ENCODE results near the gene ZBTB7C. TPM values are rescaled to one million over a fixed set of nuclear protein-coding genes. Genes with fewer than 3 reads are reported as not detected.

The ZBTB7C gene
- total and polyA plus RNA-seq, 2 of the 8 experiments (the other 6 are each of a cell fraction or from before 2014, with no cell fraction given) = 0.15 to 0.45 TPM

DNA sequence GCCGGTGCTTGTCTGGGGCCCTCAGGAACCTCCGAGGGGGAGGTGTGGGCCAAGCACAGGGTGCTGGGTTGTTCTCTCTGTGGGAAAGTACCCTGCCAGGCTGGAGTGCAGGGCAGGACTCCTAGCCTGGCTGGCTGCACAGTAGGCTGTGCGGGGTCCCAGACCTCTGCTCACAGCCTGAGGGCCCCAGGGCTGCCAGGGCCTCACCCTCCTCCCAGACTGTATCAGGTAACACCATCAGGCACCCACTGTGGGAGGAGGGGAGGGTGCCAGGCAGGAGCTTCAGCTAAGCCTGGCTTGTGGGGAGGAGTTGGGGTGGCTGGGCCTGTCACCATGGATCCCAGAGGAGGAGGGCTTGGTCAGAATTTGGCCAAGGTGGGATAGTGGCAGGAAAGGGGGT is 266.8 kb downstream of the ZBTB7C start:
- 79% methylated on average over 3 of the region's 3 CpGs; no CpG with 5 or more reads in 1 of the 2 experiments for WGBS, 2 experiments (ENCODE audit: extremely low coverage in 1 of 2, insufficient coverage in 1 of 2, insufficient read length in 1 of 2, insufficient replicate concordance in 2 of 2, low coverage in 1 of 2, low lambda C conversion rate in 2 of 2, missing lambda C conversion rate in 1 of 2)
- H4K91ac ChIP-seq (replicated peaks; ENCODE audit: insufficient read length, low read length) = no peak overlapping the region
- no peak overlapping the region for H2BK12ac ChIP-seq (ENCODE audit: low read depth, low read length)
- H3K27me3 ChIP-seq (replicated peaks in 1 of 4; ENCODE audit: control insufficient read depth in 3 of 4, extremely low read depth in 1 of 4, insufficient read depth in 3 of 4, low read length in 3 of 4) = peaks cover 0 to 23% (median 11%) of the 10 kb centered on the region in 4 experiments; a peak in 6 of 7 replicates
- FAIRE-seq = no peak
- H3K9ac ChIP-seq (replicated peaks in 1 of 4; ENCODE audit: extremely low read depth in 1 of 4, low read depth in 3 of 4, low read length in 3 of 4) = no peak overlapping the region
- DNase-seq (ENCODE audit: low read depth in 1 of 2, low spot score in 2 of 2) = no peak
- H3K4me1 ChIP-seq (replicated peaks in 1 of 4; ENCODE audit: control insufficient read depth in 3 of 4, insufficient read depth in 4 of 4, low read length in 3 of 4) = peaks cover 7 to 21% (median 17%) of the 10 kb centered on the region in 4 experiments
- H2BK5ac ChIP-seq (ENCODE audit: low read depth, low read length) = no peak overlapping the region; the same call in 1 of the 2 replicates
- no peak overlapping the region for H3K27ac ChIP-seq (ENCODE audit: low read depth, low read length)
- no peak overlapping the region for H3K56ac ChIP-seq (replicated peaks; ENCODE audit: insufficient read length, low read depth, low read length)
- no peak overlapping the region for H2AFZ ChIP-seq (ENCODE audit: low read length)
- H3K79me2 ChIP-seq (ENCODE audit: control insufficient read depth in 1 of 2, insufficient read depth in 2 of 2, low read length in 2 of 2) = no peaks in the 10 kb centered on the region
- H3K4me3 ChIP-seq (ENCODE audit: extremely low read depth in 1 of 4, insufficient read depth in 2 of 4, low read depth in 3 of 4, low read length in 4 of 4) = no peak overlapping the region
- no peak overlapping the region for H2BK20ac ChIP-seq (ENCODE audit: low read length)
- no peak overlapping the region for H4K5ac ChIP-seq (ENCODE audit: insufficient read length, low read depth, low read length)
- H3K4ac ChIP-seq (replicated peaks; ENCODE audit: insufficient read length, low read depth, low read length) = no peak overlapping the region
- no peaks in the 10 kb centered on the region for H4K20me1 ChIP-seq (replicated peaks in 1 of 2; ENCODE audit: control insufficient read depth in 1 of 2, insufficient read depth in 2 of 2, low read length in 2 of 2)
- no peak overlapping the region for H2BK120ac ChIP-seq (replicated peaks; ENCODE audit: low read depth, low read length)
- H3K79me1 ChIP-seq (ENCODE audit: low read depth, low read length) = no peaks in the 10 kb centered on the region
- H4K8ac ChIP-seq (ENCODE audit: extremely low read depth, insufficient read depth, low read length) = no peak overlapping the region
- POLR2A ChIA-PET (ENCODE audit: partially characterized antibody) = interaction anchor here (1.4 kb wide), 1 partner anchor 13 kb away, joined by 3 read pairs; no protein-coding TSS in a partner anchor
- CTCF ChIA-PET (ENCODE audit: partially characterized antibody) = interaction anchor here (0.8 to 1.9 kb wide), 6 partner anchors 9 to 270 kb away, joined by 3 to 9 read pairs (median 4); no protein-coding TSS in a partner anchor
- H2AK5ac ChIP-seq (ENCODE audit: low read depth, low read length) = no peak overlapping the region
- H3K23ac ChIP-seq (ENCODE audit: insufficient read length) = no peak overlapping the region
- H3K36me3 ChIP-seq (ENCODE audit: control insufficient read depth in 2 of 4, insufficient read depth in 4 of 4, low read length in 3 of 4) = no peaks in the 10 kb centered on the region
- no peak overlapping the region for H3K14ac ChIP-seq (ENCODE audit: insufficient read length)
- H3K23me2 ChIP-seq (ENCODE audit: low read depth, low read length) = no peaks in the 10 kb centered on the region
- no peaks in the 10 kb centered on the region for H3K9me3 ChIP-seq (ENCODE audit: insufficient read depth in 2 of 2, low read depth in 1 of 2, low read length in 1 of 2)
- H3K4me2 ChIP-seq (ENCODE audit: insufficient read depth in 1 of 2, low read depth in 2 of 2, low read length in 2 of 2) = no peak overlapping the region
- H3K18ac ChIP-seq (ENCODE audit: extremely low read depth, low read length) = no peak overlapping the region
- H2BK15ac ChIP-seq (ENCODE audit: low read length) = no peak overlapping the region
- no peak for TF ChIP-seq NRF1 (IDR thresholded peaks at IDR 0.05; ENCODE audit: low read depth, low read length)
- TF ChIP-seq CTBP2 (IDR thresholded peaks at IDR 0.05; ENCODE audit: borderline replicate concordance, insufficient read depth, insufficient read length, low read length) = no peak
- TF ChIP-seq SIX5 (IDR thresholded peaks at IDR 0.05; ENCODE audit: low read depth, low read length) = no peak
- TF ChIP-seq, protein P1, sequence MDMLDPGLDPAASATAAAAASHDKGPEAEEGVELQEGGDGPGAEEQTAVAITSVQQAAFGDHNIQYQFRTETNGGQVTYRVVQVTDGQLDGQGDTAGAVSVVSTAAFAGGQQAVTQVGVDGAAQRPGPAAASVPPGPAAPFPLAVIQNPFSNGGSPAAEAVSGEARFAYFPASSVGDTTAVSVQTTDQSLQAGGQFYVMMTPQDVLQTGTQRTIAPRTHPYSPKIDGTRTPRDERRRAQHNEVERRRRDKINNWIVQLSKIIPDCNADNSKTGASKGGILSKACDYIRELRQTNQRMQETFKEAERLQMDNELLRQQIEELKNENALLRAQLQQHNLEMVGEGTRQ (IDR thresholded peaks at IDR 0.05; ENCODE audit: low read length) = no peak
- TF ChIP-seq JUN (IDR thresholded peaks at IDR 0.05; ENCODE audit: low read depth, low read length) = no peak
- no peak for TF ChIP-seq KDM4A (IDR thresholded peaks at IDR 0.05; ENCODE audit: low read depth, low read length, severe bottlenecking)
- TF ChIP-seq TBP (IDR thresholded peaks at IDR 0.05; ENCODE audit: low read depth, low read length) = no peak
- no peak for TF ChIP-seq RFX5 (IDR thresholded peaks at IDR 0.05; ENCODE audit: borderline replicate concordance, low read depth, low read length)
- no peak for TF ChIP-seq TAF7 (optimal IDR thresholded peaks at IDR 0.05; ENCODE audit: borderline replicate concordance, low read depth, low read length)
- TF ChIP-seq NANOG (IDR thresholded peaks at IDR 0.05; ENCODE audit: insufficient read depth, low read depth, low read length, poor library complexity, severe bottlenecking) = no peak
- no peak for TF ChIP-seq YY1 (IDR thresholded peaks at IDR 0.05; ENCODE audit: low read depth, low read length)
- TF ChIP-seq FOSL1 (IDR thresholded peaks at IDR 0.05; ENCODE audit: insufficient read depth, low read depth, low read length) = no peak
- no peak for TF ChIP-seq EZH2 (IDR thresholded peaks at IDR 0.05; ENCODE audit: low read depth, low read length, severe bottlenecking)
